Measurements from ENCODE around the gene BCL11B. TPM values are rescaled to one million over a fixed set of nuclear protein-coding genes. Genes with fewer than 3 reads are reported as not detected.

The BCL11B gene
- total RNA-seq, 1 experiment from 2014 or later, result 0.24 TPM

GRCh38 chr14:99225436-99226203 lies 46.4 kb downstream of the BCL11B start:
- no peaks in the 10 kb centered on the region for H3K36me3 Mint-ChIP-seq (ENCODE audit: insufficient read depth, unreplicated experiment)
- no peaks in the 10 kb centered on the region for H3K9me3 Mint-ChIP-seq (ENCODE audit: low read depth, unreplicated experiment)
- no peak for DNase-seq
- no peaks in the 10 kb centered on the region for H3K4me1 Mint-ChIP-seq (ENCODE audit: low read depth, unreplicated experiment)
- CTCF ChIA-PET, result no interaction called here
- H3K4me3 Mint-ChIP-seq (ENCODE audit: low read depth, unreplicated experiment), result no peak overlapping the region
- TF ChIP-seq, protein P1, sequence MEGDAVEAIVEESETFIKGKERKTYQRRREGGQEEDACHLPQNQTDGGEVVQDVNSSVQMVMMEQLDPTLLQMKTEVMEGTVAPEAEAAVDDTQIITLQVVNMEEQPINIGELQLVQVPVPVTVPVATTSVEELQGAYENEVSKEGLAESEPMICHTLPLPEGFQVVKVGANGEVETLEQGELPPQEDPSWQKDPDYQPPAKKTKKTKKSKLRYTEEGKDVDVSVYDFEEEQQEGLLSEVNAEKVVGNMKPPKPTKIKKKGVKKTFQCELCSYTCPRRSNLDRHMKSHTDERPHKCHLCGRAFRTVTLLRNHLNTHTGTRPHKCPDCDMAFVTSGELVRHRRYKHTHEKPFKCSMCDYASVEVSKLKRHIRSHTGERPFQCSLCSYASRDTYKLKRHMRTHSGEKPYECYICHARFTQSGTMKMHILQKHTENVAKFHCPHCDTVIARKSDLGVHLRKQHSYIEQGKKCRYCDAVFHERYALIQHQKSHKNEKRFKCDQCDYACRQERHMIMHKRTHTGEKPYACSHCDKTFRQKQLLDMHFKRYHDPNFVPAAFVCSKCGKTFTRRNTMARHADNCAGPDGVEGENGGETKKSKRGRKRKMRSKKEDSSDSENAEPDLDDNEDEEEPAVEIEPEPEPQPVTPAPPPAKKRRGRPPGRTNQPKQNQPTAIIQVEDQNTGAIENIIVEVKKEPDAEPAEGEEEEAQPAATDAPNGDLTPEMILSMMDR (IDR thresholded peaks at IDR 0.05; ENCODE audit: unreplicated experiment), result no peak
- H3K27ac Mint-ChIP-seq (ENCODE audit: unreplicated experiment), result no peak overlapping the region
- H3K27me3 Mint-ChIP-seq (ENCODE audit: unreplicated experiment), result peaks cover 11% of the 10 kb centered on the region
- intact Hi-C loops (cut with micrococcal nuclease; ENCODE audit: unreplicated experiment), result no loop called here
- no TSS peak for BruUV-seq (replicated peaks)

DNA sequence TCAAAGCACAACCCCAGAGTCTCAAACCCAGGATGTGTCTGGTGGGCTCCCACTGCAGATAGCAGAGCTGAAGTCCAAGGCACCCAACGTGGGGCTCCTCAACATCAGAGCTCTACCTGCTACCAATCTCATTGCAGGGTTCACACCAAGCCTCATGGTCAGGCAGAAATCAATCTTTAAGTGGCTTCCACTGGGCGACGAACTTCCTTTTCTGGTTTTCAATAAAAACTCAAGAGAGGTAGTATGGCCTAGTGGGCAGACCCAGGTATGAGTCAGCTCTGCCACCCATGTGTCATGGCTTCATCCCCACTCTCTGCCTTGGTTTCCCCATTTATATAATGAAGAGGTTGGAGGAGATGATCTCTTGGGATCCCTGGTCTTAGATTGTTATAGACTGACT lies 47.0 kb downstream of the BCL11B start:
- Mint-ChIP-seq H3K27me3 (ENCODE audit: unreplicated experiment) (peaks cover 11% of the 10 kb centered on the region), H3K4me3 (ENCODE audit: low read depth, unreplicated experiment) (no peak overlapping the region), H3K27ac (ENCODE audit: unreplicated experiment) (no peak overlapping the region), H3K4me1 (ENCODE audit: low read depth, unreplicated experiment) (no peaks in the 10 kb centered on the region), H3K9me3 (ENCODE audit: low read depth, unreplicated experiment) (no peaks in the 10 kb centered on the region), H3K36me3 (ENCODE audit: insufficient read depth, unreplicated experiment) (no peaks in the 10 kb centered on the region)
- TF ChIP-seq, protein P1 (IDR thresholded peaks at IDR 0.05; ENCODE audit: unreplicated experiment), result no peak
- intact Hi-C loops (cut with micrococcal nuclease; ENCODE audit: unreplicated experiment), result no loop called here
- BruUV-seq (replicated peaks), result no TSS peak
- CTCF ChIA-PET, result no interaction called here
- DNase-seq, result no peak

DNA sequence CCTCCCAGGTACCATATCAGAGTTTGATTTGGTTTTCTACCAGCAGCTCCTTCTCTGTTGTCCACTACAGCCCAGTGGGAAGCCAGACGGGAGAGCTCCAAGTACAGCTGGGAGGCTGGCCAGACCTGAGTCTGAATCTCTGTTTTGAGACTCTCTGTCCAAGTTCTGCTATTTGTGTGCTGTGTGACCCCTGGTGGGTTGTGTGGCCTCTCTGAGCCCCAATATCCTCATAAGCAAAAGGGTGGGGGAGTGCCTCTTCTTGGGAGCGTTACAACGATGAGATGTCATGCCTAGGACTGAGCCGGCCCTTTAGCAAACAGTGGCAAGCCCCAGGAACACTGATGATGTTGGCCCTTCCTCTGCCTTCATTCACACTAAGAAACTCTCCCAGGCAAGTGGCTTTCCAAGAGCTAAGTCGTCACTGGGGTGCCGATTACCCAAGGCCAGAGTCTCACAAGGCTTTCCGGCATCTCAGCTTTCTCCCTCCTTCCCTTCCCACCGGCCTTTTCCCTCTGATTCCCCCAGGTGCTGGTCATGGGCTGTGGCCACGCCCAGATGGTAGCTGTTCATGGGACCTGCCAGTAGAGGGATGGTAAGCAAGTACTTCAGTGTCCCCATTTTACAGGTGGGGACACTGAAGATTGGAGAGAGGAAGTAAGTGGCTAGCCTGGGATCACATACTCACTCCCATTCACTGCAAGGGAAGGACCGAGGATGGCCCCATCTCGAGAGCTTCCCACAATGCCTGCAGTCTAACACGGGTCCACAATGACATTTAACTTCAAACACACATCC lies 47.7 kb downstream of the BCL11B start:
- no peaks in the 10 kb centered on the region for H3K9me3 Mint-ChIP-seq (ENCODE audit: low read depth, unreplicated experiment)
- TF ChIP-seq, protein P1 (IDR thresholded peaks at IDR 0.05; ENCODE audit: unreplicated experiment), result no peak
- no TSS peak for BruUV-seq (replicated peaks)
- CTCF ChIA-PET, result no interaction called here
- no peak overlapping the region for H3K27ac Mint-ChIP-seq (ENCODE audit: unreplicated experiment)
- H3K27me3 Mint-ChIP-seq (ENCODE audit: unreplicated experiment), result peaks cover 10% of the 10 kb centered on the region
- no peak for DNase-seq
- no peaks in the 10 kb centered on the region for H3K36me3 Mint-ChIP-seq (ENCODE audit: insufficient read depth, unreplicated experiment)
- H3K4me3 Mint-ChIP-seq (ENCODE audit: low read depth, unreplicated experiment), result no peak overlapping the region
- intact Hi-C loops (cut with micrococcal nuclease; ENCODE audit: unreplicated experiment), result no loop called here
- no peaks in the 10 kb centered on the region for H3K4me1 Mint-ChIP-seq (ENCODE audit: low read depth, unreplicated experiment)

DNA sequence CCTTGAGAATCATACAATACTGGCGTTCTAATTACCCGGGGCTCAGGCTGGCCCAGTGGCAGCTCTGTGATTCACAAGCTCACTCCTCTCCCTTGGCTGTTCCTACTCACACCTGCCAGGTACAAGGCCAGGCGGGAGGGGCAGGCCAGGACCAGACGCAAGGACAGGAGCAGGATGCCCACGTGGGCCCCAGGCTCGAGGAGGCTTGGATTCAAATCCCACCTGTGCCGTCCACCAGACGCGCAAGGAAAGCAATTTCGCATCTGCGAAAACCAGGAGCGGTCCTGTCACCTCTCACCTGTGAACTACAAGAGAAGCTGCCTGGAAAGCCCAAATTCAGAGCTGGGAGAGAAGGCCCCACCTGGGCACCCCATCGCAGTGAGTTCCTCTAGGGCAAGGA lies 50.6 kb downstream of the BCL11B start:
- Mint-ChIP-seq H3K27ac (ENCODE audit: unreplicated experiment) (no peak overlapping the region), H3K36me3 (ENCODE audit: insufficient read depth, unreplicated experiment) (no peaks in the 10 kb centered on the region), H3K9me3 (ENCODE audit: low read depth, unreplicated experiment) (no peaks in the 10 kb centered on the region), H3K4me3 (ENCODE audit: low read depth, unreplicated experiment) (no peak overlapping the region), H3K4me1 (ENCODE audit: low read depth, unreplicated experiment) (no peaks in the 10 kb centered on the region), H3K27me3 (ENCODE audit: unreplicated experiment) (no peaks in the 10 kb centered on the region)
- intact Hi-C loops (cut with micrococcal nuclease; ENCODE audit: unreplicated experiment), result no loop called here
- DNase-seq, result no peak
- CTCF ChIA-PET, result no interaction called here
- TF ChIP-seq, protein P1 (IDR thresholded peaks at IDR 0.05; ENCODE audit: unreplicated experiment), result no peak
- BruUV-seq (replicated peaks), result no TSS peak
